Liver (tissue), 9 donors: ENCODE measurements around the gene ZNF771. TPM values are rescaled to one million over a fixed set of nuclear protein-coding genes. Genes with fewer than 3 reads are reported as not detected.

ENCODE experiments used
- DNase-seq: peaks from one replicate; pipeline ENCODE4 v3.0.0-alpha.2; 2017; ENCODE audit warnings: low spot score
- H3K27ac ChIP-seq, 2 donors: one replicate each; pipeline ENCODE4 v1.7.0; 2013; ENCODE audit warnings: inconsistent platforms in 2 of 2, low read length in 2 of 2, control low read depth in 1 of 2, low read depth in 1 of 2, mild to moderate bottlenecking in 1 of 2
- H3K27me3 ChIP-seq, 4 donors: one replicate each; pipeline versions ENCODE4 v1.6.1 to v1.7.0; 2013; ENCODE audit warnings: low read length in 3 of 4, inconsistent platforms in 1 of 4, mild to moderate bottlenecking in 1 of 4, moderate library complexity in 1 of 4; ENCODE audit not compliant: control insufficient read depth in 4 of 4, insufficient read depth in 4 of 4
- H3K36me3 ChIP-seq, 4 donors: one replicate each; pipeline versions ENCODE4 v1.6.1 to v1.7.0; 2013; ENCODE audit warnings: low read length in 3 of 4, mild to moderate bottlenecking in 3 of 4, low read depth in 1 of 4, moderate library complexity in 1 of 4; ENCODE audit not compliant: control insufficient read depth in 4 of 4, insufficient read depth in 3 of 4
- H3K4me1 ChIP-seq, 4 donors: one replicate each; pipeline versions ENCODE4 v1.6.1 to v1.7.0; 2013; ENCODE audit warnings: low read length in 3 of 4, mild to moderate bottlenecking in 3 of 4, moderate library complexity in 1 of 4; ENCODE audit not compliant: control insufficient read depth in 4 of 4, insufficient read depth in 4 of 4
- H3K4me3 ChIP-seq, 3 donors: one replicate each; pipeline versions ENCODE4 v1.6.1 to v1.7.0; 2013; ENCODE audit warnings: low read length in 3 of 3, control low read depth in 1 of 3, low read depth in 1 of 3, mild to moderate bottlenecking in 1 of 3
- H3K9ac ChIP-seq, 2 donors: one replicate each; pipeline ENCODE4 v1.7.0; 2013; ENCODE audit warnings: low read length in 2 of 2, mild to moderate bottlenecking in 2 of 2, moderate library complexity in 2 of 2, control low read depth in 1 of 2, low read depth in 1 of 2
- H3K9me3 ChIP-seq, 4 donors: one replicate each; pipeline versions ENCODE4 v1.6.1 to v1.7.0; 2013; ENCODE audit warnings: low read length in 3 of 4; ENCODE audit not compliant: control insufficient read depth in 4 of 4
- CTCF ChIP-seq: fragments of 150-350 bp; IDR thresholded peaks from 2 replicates; pipeline ENCODE4 v1.5.1; 2017; ENCODE audit warnings: improper control_type of control experiment, low read depth, low read length; ENCODE audit not compliant: missing input control
- EGR1 ChIP-seq, 2 donors: IDR thresholded peaks; 2 replicates each; pipeline ENCODE4 v1.6.1; 2016 to 2018; ENCODE audit warnings: antibody characterized with exemption in 2 of 2, low read depth in 2 of 2
- FOXA1 ChIP-seq: IDR thresholded peaks from 2 replicates; pipeline ENCODE4 v1.6.1; 2016; ENCODE audit warnings: antibody characterized with exemption
- FOXA2 ChIP-seq: IDR thresholded peaks from 2 replicates; pipeline ENCODE4 v1.6.1; 2016; ENCODE audit warnings: antibody characterized with exemption
- HNF4A ChIP-seq, 2 donors: conservative IDR thresholded peaks; 2 replicates each; pipeline ENCODE4 v1.6.1; 2016; ENCODE audit warnings: antibody characterized with exemption in 2 of 2, mild to moderate bottlenecking in 2 of 2
- HNF4G ChIP-seq: IDR thresholded peaks from 2 replicates; pipeline ENCODE4 v1.6.1; 2016; ENCODE audit warnings: antibody characterized with exemption
- JUND ChIP-seq, 2 donors: IDR thresholded peaks; 2 replicates each; pipeline ENCODE4 v1.6.1; 2016; ENCODE audit warnings: antibody characterized with exemption in 2 of 2
- MAX ChIP-seq: IDR thresholded peaks from 2 replicates; pipeline ENCODE4 v1.6.1; 2016; ENCODE audit warnings: antibody characterized with exemption
- NR2F2 ChIP-seq: IDR thresholded peaks from 2 replicates; pipeline ENCODE4 v1.6.1; 2016; ENCODE audit warnings: antibody characterized with exemption
- RAD21 ChIP-seq, 2 donors: IDR thresholded peaks; 2 replicates each; pipeline ENCODE4 v1.6.1; 2016; ENCODE audit warnings: antibody characterized with exemption in 2 of 2, mild to moderate bottlenecking in 2 of 2
- RXRA ChIP-seq, 2 donors: IDR thresholded peaks; 2 replicates each; pipeline ENCODE4 v1.6.1; 2017 to 2018; ENCODE audit warnings: antibody characterized with exemption in 2 of 2, mild to moderate bottlenecking in 1 of 2
- SP1 ChIP-seq: IDR thresholded peaks from 2 replicates; pipeline ENCODE4 v1.6.1; 2018; ENCODE audit warnings: antibody characterized with exemption, mild to moderate bottlenecking
- TAF1 ChIP-seq: conservative IDR thresholded peaks from 2 replicates; pipeline ENCODE4 v1.6.1; 2016; ENCODE audit warnings: antibody characterized with exemption, mild to moderate bottlenecking
- YY1 ChIP-seq: IDR thresholded peaks from 2 replicates; pipeline ENCODE4 v1.6.1; 2016; ENCODE audit warnings: antibody characterized with exemption, mild to moderate bottlenecking
- WGBS: extraction: QIAGEN DNeasy Blood & Tissue Kit; methylation state at CpG from one replicate; pipeline ENCODE4 v1.1.7; 2013; 5-methylcytosine and 5-hydroxymethylcytosine counted together
- polyA plus RNA-seq, 2 donors: library from polyadenylated mRNA; stranded (reverse) in 1 of 2; unstranded in 1 of 2; fragments of 200-250 nt in 1 of 2; fragments of >200 nt in 1 of 2; fragmentation: Nextera tagmentation in 1 of 2; extraction: Ambion mirVana in 1 of 2; gene quantifications; one replicate each; pipeline versions ENCODE4 v1.2.1 to v1.2.3, GENCODE V29; 2013 to 2015
- total RNA-seq, 2 donors: library from RNA; depleted of rRNA; stranded (reverse); fragments of >200 nt; gene quantifications; one replicate each; pipeline ENCODE4 v1.2.3, GENCODE V29; 2014
- TF ChIP-seq, protein P1 (sequence below): IDR thresholded peaks from 2 replicates; pipeline ENCODE4 v1.6.1; 2016; ENCODE audit warnings: antibody characterized with exemption, mild to moderate bottlenecking
- TF ChIP-seq, protein P2 (sequence below): IDR thresholded peaks from 2 replicates; pipeline ENCODE4 v1.6.1; 2016; ENCODE audit warnings: antibody characterized with exemption
- TF ChIP-seq, protein P3 (sequence below): IDR thresholded peaks from 2 replicates; pipeline ENCODE4 v1.6.1; 2016; ENCODE audit warnings: antibody characterized with exemption
- donor health status: healthy.
- donor health status: healthy.
- donor health status: healthy.
- donor health status: healthy.
- donor health status: healthy.

Gene ZNF771
- total and polyA plus RNA-seq, 4 donors, result 2.6 to 8.0 (median 5.2) TPM

- peaks cover 0 to 2% (median 1%) of the 10 kb centered on the region in 4 donors for H3K36me3 ChIP-seq
- 65% methylated on average over 18 of the region's 18 CpGs for WGBS
- no peaks in the 10 kb centered on the region for H3K9me3 ChIP-seq
- TF ChIP-seq TAF1 (no peak), EGR1 (IDR thresholded peaks at IDR 0.05; ENCODE audit: low read depth in 2 of 2) (no peak), NR2F2 (no peak), FOXA2 (no peak), RAD21 (IDR thresholded peaks at IDR 0.05) (no peak), SP1 (no peak), HNF4A (conservative IDR thresholded peaks at IDR 0.05) (no peak), RXRA (IDR thresholded peaks at IDR 0.05) (no peak)
- TF ChIP-seq, protein P1, sequence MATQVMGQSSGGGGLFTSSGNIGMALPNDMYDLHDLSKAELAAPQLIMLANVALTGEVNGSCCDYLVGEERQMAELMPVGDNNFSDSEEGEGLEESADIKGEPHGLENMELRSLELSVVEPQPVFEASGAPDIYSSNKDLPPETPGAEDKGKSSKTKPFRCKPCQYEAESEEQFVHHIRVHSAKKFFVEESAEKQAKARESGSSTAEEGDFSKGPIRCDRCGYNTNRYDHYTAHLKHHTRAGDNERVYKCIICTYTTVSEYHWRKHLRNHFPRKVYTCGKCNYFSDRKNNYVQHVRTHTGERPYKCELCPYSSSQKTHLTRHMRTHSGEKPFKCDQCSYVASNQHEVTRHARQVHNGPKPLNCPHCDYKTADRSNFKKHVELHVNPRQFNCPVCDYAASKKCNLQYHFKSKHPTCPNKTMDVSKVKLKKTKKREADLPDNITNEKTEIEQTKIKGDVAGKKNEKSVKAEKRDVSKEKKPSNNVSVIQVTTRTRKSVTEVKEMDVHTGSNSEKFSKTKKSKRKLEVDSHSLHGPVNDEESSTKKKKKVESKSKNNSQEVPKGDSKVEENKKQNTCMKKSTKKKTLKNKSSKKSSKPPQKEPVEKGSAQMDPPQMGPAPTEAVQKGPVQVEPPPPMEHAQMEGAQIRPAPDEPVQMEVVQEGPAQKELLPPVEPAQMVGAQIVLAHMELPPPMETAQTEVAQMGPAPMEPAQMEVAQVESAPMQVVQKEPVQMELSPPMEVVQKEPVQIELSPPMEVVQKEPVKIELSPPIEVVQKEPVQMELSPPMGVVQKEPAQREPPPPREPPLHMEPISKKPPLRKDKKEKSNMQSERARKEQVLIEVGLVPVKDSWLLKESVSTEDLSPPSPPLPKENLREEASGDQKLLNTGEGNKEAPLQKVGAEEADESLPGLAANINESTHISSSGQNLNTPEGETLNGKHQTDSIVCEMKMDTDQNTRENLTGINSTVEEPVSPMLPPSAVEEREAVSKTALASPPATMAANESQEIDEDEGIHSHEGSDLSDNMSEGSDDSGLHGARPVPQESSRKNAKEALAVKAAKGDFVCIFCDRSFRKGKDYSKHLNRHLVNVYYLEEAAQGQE, result no peak
- H3K4me3 ChIP-seq, result peak overlapping the region; percentile 6 to 63 (median 56)
- H3K9ac ChIP-seq, result no peak overlapping the region
- H3K4me1 ChIP-seq, result peaks cover 3 to 16% (median 5%) of the 10 kb centered on the region in 4 donors
- H3K27me3 ChIP-seq, result no peaks in the 10 kb centered on the region
- H3K27ac ChIP-seq, result peak overlapping the region; percentile 65 to 95
- no peak for DNase-seq
These were observed 9.5 kb downstream of the ZNF771 start for GRCh38 chr16:30416624-30417528.

DNA sequence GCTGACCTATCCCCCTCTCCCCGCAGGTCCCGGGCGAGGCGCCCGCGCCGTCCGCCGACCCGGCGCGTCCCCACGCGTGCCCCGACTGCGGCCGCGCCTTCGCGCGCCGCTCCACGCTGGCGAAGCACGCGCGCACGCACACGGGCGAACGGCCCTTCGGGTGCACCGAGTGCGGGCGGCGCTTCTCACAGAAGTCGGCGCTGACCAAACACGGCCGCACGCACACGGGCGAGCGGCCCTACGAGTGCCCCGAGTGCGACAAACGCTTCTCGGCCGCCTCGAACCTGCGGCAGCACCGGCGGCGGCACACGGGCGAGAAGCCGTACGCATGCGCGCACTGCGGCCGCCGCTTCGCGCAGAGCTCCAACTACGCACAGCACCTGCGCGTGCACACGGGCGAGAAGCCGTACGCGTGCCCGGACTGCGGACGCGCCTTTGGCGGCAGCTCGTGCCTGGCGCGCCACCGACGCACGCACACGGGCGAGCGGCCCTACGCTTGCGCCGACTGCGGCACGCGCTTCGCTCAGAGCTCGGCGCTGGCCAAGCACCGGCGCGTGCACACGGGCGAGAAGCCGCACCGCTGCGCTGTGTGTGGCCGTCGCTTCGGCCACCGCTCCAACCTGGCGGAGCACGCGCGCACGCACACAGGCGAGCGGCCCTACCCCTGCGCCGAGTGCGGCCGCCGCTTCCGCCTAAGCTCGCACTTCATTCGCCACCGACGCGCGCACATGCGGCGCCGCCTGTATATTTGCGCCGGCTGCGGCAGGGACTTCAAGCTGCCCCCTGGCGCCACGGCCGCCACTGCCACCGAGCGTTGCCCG lies 10.3 kb downstream of the ZNF771 start:
- under 1% methylated on average over 140 of the region's 140 CpGs for WGBS
- peak; percentile 82 for DNase-seq
- peaks cover 0 to 7% (median 2%) of the 10 kb centered on the region in 4 donors for H3K36me3 ChIP-seq
- no peaks in the 10 kb centered on the region for H3K9me3 ChIP-seq
- H3K9ac ChIP-seq, result no peak overlapping the region
- H3K4me3 ChIP-seq, result peak overlapping the region; percentile 6 to 63 (median 56)
- no peaks in the 10 kb centered on the region for H3K27me3 ChIP-seq
- peaks cover 3 to 16% (median 5%) of the 10 kb centered on the region in 4 donors for H3K4me1 ChIP-seq
- peak overlapping the region; percentile 65 to 95 for H3K27ac ChIP-seq
- TF ChIP-seq, protein P2, sequence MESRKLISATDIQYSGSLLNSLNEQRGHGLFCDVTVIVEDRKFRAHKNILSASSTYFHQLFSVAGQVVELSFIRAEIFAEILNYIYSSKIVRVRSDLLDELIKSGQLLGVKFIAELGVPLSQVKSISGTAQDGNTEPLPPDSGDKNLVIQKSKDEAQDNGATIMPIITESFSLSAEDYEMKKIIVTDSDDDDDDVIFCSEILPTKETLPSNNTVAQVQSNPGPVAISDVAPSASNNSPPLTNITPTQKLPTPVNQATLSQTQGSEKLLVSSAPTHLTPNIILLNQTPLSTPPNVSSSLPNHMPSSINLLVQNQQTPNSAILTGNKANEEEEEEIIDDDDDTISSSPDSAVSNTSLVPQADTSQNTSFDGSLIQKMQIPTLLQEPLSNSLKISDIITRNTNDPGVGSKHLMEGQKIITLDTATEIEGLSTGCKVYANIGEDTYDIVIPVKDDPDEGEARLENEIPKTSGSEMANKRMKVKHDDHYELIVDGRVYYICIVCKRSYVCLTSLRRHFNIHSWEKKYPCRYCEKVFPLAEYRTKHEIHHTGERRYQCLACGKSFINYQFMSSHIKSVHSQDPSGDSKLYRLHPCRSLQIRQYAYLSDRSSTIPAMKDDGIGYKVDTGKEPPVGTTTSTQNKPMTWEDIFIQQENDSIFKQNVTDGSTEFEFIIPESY, result no peak
- TF ChIP-seq, protein P3, sequence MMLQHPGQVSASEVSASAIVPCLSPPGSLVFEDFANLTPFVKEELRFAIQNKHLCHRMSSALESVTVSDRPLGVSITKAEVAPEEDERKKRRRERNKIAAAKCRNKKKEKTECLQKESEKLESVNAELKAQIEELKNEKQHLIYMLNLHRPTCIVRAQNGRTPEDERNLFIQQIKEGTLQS, result no peak
- TF ChIP-seq RAD21 (IDR thresholded peaks at IDR 0.05), result peak in 1 of 2 donors; percentile 64
- TF ChIP-seq SP1, result no peak
- TF ChIP-seq EGR1 (IDR thresholded peaks at IDR 0.05; ENCODE audit: low read depth in 2 of 2), result peak in 1 of 2 donors; percentile 51
- no peak for TF ChIP-seq FOXA2
- no peak for TF ChIP-seq RXRA (IDR thresholded peaks at IDR 0.05)
- no peak for TF ChIP-seq JUND (IDR thresholded peaks at IDR 0.05)
- TF ChIP-seq HNF4G, result no peak
- TF ChIP-seq MAX, result no peak
- no peak for TF ChIP-seq HNF4A (conservative IDR thresholded peaks at IDR 0.05)
- TF ChIP-seq, protein P1, result no peak
- TF ChIP-seq CTCF, result peak; percentile 19
- no peak for TF ChIP-seq TAF1
- TF ChIP-seq FOXA1, result no peak
- TF ChIP-seq YY1, result no peak
